ENCODE measurements around the gene RXFP2. TPM values are rescaled to one million over a fixed set of nuclear protein-coding genes. Genes with fewer than 3 reads are reported as not detected.

The RXFP2 gene
- total and polyA plus RNA-seq, 12 donors: 0.01 TPM; not detected in 11

DNA sequence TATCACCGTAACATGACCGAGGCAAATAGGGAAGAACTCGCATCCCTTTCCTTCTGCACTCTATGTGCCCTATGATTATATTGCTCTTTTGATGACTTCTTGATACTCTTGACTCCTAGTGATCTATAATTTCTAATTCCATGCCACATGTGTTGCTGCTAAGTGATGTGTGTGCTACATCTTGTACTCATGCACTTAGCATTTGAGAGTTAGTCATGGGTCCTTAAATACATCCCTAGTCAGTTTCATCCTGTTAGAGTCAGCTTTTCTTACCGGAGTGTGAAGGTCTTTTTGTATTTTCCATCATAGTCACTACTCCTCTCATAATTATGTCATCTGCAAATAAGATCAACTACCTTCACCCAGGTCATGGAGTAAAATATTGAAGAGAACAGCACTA, 30.2 kb downstream of the RXFP2 start:
- Histone ChIP-seq H3K9me3 (no peaks in the 10 kb centered on the region), H3K27ac (no peak overlapping the region), H3K4me3 (no peak overlapping the region), H3K27me3 (no peaks in the 10 kb centered on the region), H3K4me1 (peaks cover 0 to 20% (median 0%) of the 10 kb centered on the region in 9 donors), H3K36me3 (no peaks in the 10 kb centered on the region)
- no peak for DNase-seq
- WGBS, 2 donors: 93 to 96% methylated on average over 4 of the region's 4 CpGs
- ATAC-seq: no peak
- TF ChIP-seq, protein P1, sequence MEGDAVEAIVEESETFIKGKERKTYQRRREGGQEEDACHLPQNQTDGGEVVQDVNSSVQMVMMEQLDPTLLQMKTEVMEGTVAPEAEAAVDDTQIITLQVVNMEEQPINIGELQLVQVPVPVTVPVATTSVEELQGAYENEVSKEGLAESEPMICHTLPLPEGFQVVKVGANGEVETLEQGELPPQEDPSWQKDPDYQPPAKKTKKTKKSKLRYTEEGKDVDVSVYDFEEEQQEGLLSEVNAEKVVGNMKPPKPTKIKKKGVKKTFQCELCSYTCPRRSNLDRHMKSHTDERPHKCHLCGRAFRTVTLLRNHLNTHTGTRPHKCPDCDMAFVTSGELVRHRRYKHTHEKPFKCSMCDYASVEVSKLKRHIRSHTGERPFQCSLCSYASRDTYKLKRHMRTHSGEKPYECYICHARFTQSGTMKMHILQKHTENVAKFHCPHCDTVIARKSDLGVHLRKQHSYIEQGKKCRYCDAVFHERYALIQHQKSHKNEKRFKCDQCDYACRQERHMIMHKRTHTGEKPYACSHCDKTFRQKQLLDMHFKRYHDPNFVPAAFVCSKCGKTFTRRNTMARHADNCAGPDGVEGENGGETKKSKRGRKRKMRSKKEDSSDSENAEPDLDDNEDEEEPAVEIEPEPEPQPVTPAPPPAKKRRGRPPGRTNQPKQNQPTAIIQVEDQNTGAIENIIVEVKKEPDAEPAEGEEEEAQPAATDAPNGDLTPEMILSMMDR (IDR thresholded peaks at IDR 0.05): no peak
- intact Hi-C loops (cut with DNase I): no loop called here

DNA sequence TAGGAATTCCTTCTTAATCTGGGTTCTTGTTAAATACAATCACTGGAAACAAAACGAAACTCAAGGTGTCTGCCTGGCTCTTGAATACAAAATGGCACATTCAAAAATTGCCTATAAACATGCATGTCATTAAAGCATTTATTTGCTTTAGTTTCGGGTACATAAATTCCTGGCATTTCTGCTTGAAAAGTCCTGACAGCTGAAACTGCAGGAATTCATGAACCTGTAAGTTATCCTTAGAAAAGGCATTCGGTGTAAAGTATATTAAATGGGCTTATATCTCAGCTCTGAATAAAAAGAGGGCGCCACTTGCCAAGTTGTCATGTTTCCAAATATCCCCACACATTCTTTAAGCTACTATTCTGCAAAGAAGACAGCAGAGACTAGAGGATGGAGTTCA, 32.9 kb downstream of the RXFP2 start:
- ATAC-seq: no peak
- H3K9me3 ChIP-seq: no peaks in the 10 kb centered on the region
- no peak for DNase-seq
- no peak overlapping the region for H3K4me3 ChIP-seq
- WGBS, 2 donors: 81 to 91% methylated on average over 4 of the region's 4 CpGs
- TF ChIP-seq, protein P1 (IDR thresholded peaks at IDR 0.05): no peak
- intact Hi-C loops (cut with DNase I): no loop called here
- H3K36me3 ChIP-seq: no peaks in the 10 kb centered on the region
- peaks cover 0 to 30% (median 0%) of the 10 kb centered on the region in 9 donors for H3K4me1 ChIP-seq
- H3K27me3 ChIP-seq: no peaks in the 10 kb centered on the region
- no peak overlapping the region for H3K27ac ChIP-seq

DNA sequence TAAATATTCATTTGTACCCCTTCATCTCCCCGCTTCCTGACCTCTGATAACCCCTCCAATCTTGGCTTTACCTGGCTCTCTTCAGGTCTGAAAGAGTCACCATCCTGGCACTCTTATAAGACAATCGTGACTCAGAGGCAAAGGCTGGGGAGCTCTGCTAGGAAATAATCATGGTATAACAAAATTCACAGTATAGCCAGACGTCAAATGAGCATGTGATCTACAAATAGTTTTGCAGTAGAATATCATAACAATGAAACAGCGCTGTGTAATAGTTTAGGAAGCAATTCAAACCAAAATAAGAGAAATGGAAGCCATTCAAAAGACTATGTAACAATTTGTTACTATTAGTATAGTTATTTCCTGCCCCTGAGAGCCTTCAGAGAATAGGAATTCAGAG, 34.2 kb downstream of the RXFP2 start:
- intact Hi-C loops (cut with DNase I): no loop called here
- Histone ChIP-seq H3K27ac (no peak overlapping the region), H3K9me3 (no peaks in the 10 kb centered on the region), H3K4me1 (peaks cover 0 to 25% (median 0%) of the 10 kb centered on the region in 9 donors), H3K36me3 (no peaks in the 10 kb centered on the region), H3K27me3 (no peaks in the 10 kb centered on the region), H3K4me3 (peak overlapping the region in 4 of 10 donors; percentile 2 to 26 (median 12))
- ATAC-seq (no peak), DNase-seq (no peak)
- WGBS, 2 donors: 60 to 68% methylated on average over 4 of the region's 4 CpGs
- TF ChIP-seq, protein P1 (IDR thresholded peaks at IDR 0.05): no peak

DNA sequence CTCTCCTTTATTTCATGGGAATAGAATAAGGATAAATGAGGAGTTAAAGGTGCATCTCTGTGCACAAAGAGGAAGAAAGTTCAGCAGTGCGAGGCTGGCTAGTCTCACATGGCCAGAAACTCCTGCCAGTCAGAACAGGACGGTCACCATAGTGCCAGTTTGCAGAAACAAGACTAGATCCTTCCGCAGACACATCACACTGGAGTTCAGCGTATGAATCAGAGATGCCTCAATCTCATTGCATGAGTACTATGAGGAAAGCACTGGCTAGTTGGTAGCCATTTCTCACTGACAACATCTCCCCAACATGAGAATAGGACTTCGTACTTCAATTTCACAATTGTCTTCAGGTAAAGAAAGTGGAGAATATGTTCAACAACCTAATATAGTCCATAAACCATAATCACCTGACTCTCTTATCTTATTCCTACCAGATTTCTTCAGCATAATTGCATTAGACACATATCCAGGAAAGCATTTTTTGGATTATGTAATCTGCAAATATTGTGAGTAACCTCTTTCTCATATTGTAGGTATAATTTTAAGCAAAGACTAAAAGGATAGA, 34.9 kb downstream of the RXFP2 start:
- DNase-seq: no peak
- H3K4me1 ChIP-seq: peaks cover 0 to 25% (median 0%) of the 10 kb centered on the region in 9 donors
- WGBS, 2 donors: 95 to 96% methylated on average over 5 of the region's 5 CpGs
- intact Hi-C loops (cut with DNase I): no loop called here
- no peaks in the 10 kb centered on the region for H3K9me3 ChIP-seq
- no peak for ATAC-seq
- TF ChIP-seq, protein P1 (IDR thresholded peaks at IDR 0.05): no peak
- H3K4me3 ChIP-seq: no peak overlapping the region
- H3K27me3 ChIP-seq: no peaks in the 10 kb centered on the region
- H3K27ac ChIP-seq: no peak overlapping the region
- no peaks in the 10 kb centered on the region for H3K36me3 ChIP-seq

All from heart right ventricle (tissue), 16 donors.